Effector memory CD8-positive, alpha-beta T cell (primary cell): ENCODE results near the gene HOXB5.

Experiments used
- ATAC-seq: fragments of 150-1000 bp; cut with Tn5 transposase; replicated peaks from 2 replicates; pipeline ENCODE4 v1.10.0; 2021; ENCODE audit warnings: mild to moderate bottlenecking, moderate library complexity
- DNase-seq, 3 experiments: peaks; one replicate each; pipeline ENCODE4 v3.0.0; 2021
- H3K27ac Mint-ChIP-seq, 2 donors: one replicate each; pipeline ENCODE4 v1.8.0; 2022; ENCODE audit warnings: mild to moderate bottlenecking in 2 of 2, mixed read lengths in 2 of 2, moderate library complexity in 2 of 2
- H3K27me3 Mint-ChIP-seq, 2 donors: one replicate each; pipeline ENCODE4 v1.8.0; 2022; ENCODE audit warnings: mixed read lengths in 2 of 2
- H3K36me3 Mint-ChIP-seq: one replicate; pipeline ENCODE4 v1.8.0; 2022; ENCODE audit warnings: mild to moderate bottlenecking, moderate library complexity, mixed read lengths; ENCODE audit not compliant: insufficient read depth
- H3K4me1 Mint-ChIP-seq, 2 donors: one replicate each; pipeline ENCODE4 v1.8.0; 2022; ENCODE audit warnings: low read depth in 2 of 2, mixed read lengths in 2 of 2
- H3K4me3 Mint-ChIP-seq, 2 donors: one replicate each; pipeline ENCODE4 v1.8.0; 2022; ENCODE audit warnings: mild to moderate bottlenecking in 2 of 2, mixed read lengths in 2 of 2, moderate library complexity in 2 of 2
- H3K9me3 Mint-ChIP-seq, 2 donors: one replicate each; pipeline ENCODE4 v1.8.0; 2022; ENCODE audit warnings: mixed read lengths in 2 of 2

HOXB5 gene

DNA sequence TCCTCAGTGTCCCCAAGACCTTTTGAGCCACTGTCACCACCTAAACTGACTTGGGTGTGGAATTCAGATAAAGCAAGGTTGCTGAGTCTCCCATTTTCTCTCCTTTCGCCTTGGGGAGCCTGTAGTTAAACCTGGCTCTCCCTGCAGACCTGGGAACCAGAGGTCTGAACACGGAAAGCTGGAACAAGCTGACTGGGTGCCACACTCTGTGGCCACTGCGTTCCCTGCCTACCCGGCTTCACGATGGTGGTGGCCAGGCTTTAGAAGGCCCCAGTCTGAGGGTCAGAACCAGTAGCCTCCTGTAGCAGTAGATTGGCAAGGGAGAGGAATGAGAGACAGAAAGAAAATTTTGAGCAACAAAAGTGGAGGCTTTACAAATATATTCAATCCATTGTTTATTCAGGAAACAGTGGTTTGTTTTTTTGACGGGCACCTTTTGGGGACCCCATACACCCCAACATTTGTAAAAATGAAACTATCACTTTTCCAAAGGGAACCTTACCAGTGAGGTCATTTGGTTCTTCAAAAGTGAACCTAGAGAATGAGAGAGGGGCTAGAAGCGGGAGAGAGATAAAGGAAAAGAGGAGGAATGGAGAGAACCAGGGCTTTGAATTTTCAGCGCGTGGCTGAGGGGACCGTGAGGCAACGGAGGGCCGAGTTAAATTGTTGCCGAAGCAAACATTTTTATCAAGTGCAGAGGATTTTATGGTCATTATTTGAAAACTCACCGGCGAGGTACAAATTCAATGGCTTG, 23.3 kb upstream of the HOXB5 start:
- no peaks in the 10 kb centered on the region for H3K9me3 Mint-ChIP-seq
- H3K4me3 Mint-ChIP-seq: peak overlapping the region in 1 of 2 donors; percentile 44
- peaks cover 36% of the 10 kb centered on the region for H3K36me3 Mint-ChIP-seq
- peak overlapping the region in 1 of 2 donors; percentile 77 for H3K27ac Mint-ChIP-seq
- ATAC-seq (no peak), DNase-seq (no peak)
- peaks cover 31 to 37% of the 10 kb centered on the region in 2 donors for H3K4me1 Mint-ChIP-seq
- peaks cover 83 to 100% of the 10 kb centered on the region in 2 donors for H3K27me3 Mint-ChIP-seq

DNA sequence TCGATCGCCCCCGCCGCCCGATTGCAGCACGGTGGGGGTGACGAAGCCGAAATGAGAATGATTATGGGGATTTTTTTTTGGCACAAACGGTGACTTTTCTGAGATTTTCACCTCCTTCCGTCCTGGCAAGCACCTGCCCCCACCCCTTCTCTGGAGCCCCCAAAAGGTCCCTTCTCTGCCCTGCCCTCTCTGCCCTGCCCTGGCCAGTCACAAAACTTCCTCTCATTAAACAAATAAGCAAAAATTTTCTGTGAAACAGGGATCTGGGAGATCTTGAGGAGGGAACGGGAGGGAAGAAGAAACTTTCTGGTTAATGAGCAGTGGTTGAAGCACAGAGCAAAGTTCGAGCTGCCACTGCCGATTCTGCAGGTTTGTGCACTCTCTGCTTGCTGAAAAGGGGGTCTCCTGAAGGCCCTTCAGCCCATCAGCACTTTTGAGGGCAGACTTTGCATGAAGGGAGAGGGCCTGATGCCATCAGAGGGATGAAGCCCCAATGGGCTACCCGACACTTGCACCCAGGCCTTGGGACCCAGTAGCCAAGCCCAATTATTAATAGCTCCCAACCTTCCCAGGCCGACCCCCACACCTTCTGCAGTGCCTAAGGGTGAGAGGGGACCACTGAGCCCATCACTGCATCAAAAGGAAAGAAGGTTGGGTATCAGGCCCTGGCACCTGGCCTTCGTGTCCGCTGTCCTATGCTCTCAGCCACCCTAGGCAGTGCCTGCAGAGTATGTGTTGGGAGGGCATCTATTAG, 22.6 kb upstream of the HOXB5 start:
- Mint-ChIP-seq H3K27ac (no peak overlapping the region), H3K36me3 (peaks cover 36% of the 10 kb centered on the region), H3K9me3 (no peaks in the 10 kb centered on the region), H3K27me3 (peaks cover 83 to 100% of the 10 kb centered on the region in 2 donors), H3K4me1 (peaks cover 38 to 43% of the 10 kb centered on the region in 2 donors), H3K4me3 (no peak overlapping the region)
- no peak for DNase-seq
- ATAC-seq: no peak

DNA sequence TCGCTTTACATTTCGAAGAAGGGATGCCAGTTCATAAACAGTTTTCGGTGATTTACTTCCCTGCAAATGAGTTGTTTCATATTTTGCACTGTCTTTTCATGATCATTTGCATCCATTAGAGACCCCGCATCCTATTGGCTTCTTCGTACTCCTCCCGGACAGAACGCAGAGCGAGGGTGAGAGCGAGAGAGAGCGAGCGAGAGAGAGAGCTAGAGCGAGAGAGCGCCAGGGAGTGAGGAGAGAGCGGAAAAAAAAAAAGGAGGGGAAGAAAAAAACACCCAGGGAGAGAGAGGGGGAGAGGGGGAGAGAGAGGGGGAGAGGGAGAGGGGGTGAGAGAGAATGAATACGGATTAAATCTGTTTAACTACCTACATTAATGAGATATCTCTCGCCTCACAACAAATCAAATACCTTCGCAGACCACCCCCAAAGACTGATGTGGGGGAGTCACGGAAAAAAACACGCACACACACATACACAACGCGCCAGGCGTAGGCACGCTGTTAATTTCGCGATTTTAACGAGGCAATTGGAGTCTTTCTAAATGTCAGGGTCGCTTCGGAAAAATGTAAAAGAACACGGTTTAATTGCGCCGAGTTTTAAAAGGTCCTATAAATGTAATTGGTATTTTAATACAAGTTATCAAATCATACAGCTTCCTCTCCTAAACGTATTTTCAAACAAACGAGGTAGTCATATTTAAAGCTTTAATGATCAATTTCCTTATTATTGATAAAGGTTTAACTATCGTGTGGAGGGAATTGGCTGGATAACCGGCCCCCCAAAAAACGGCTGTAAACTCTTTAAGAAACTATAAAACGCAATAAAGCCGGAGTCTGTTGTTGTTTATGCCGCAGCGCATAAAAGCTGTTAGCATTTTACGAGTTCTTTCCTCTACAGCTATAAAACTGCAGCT, 21.7 kb upstream of the HOXB5 start, which contains the start of gene HOXB8:
TSS of gene HOXB8 (minus strand) at position 246 of the 916 bp plus-strand sequence. CDS start 588 bp downstream, outside the sequence.
- H3K27ac Mint-ChIP-seq: peak within 1 kb of the TSS in 1 of 2 donors; percentile 74
- H3K4me1 Mint-ChIP-seq: peaks cover 45 to 47% of the 10 kb centered on the region in 2 donors
- H3K4me3 Mint-ChIP-seq: peak within 1 kb of the TSS; percentile 98 to 99
- H3K27me3 Mint-ChIP-seq: peaks cover 79 to 98% of the 10 kb centered on the region in 2 donors
- peaks cover 40% of the 10 kb centered on the region for H3K36me3 Mint-ChIP-seq
- no peak for ATAC-seq
- DNase-seq: no peak
- no peaks in the 10 kb centered on the region for H3K9me3 Mint-ChIP-seq

DNA sequence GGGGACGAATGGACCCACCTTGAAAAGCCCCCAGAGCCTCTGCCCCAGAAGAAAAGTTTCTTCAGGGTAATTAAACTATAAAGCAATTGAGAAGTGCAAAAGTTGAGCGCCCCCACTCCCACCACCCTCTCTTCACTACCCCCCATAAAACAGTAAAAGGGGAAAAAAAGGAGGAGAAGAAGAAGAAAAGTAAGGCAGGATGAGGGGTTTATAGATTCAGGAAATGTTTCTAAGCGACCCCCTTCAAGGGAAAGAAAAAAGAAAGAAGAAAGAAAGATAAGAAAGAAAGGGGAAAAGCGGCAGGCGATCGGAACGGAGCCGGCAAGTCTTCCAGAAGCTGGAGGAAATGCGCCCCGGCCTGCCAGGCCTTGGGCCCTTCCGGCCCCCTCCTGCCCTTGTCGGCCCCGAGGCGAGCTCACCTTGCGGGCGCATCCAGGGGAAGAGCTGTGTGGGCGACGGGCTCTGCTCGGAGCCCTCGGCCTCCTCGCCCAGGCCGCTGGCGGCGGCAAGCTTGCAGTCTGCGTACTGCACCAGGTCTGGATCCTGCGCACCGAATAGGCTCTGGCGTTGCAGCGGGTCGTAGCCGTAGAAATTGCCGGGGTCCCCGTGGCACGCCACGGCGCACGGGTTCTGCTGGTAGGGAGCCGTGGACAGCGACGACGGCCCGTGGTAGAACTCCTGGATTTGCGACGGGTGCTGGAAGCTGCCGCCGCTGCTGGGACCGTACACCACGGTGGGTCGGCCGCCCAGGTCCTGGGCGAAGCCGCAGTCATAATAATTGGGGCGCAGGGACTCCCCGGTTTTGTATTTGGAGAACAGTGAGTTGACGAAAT, 20.5 kb upstream of the HOXB5 start:
- Mint-ChIP-seq H3K4me3 (peak overlapping the region; percentile 98 to 99), H3K36me3 (peaks cover 35% of the 10 kb centered on the region), H3K4me1 (peaks cover 45 to 46% of the 10 kb centered on the region in 2 donors), H3K27ac (peak overlapping the region in 1 of 2 donors; percentile 74), H3K27me3 (peaks cover 69 to 94% of the 10 kb centered on the region in 2 donors), H3K9me3 (no peaks in the 10 kb centered on the region)
- ATAC-seq (peak; percentile 22), DNase-seq (no peak)

DNA sequence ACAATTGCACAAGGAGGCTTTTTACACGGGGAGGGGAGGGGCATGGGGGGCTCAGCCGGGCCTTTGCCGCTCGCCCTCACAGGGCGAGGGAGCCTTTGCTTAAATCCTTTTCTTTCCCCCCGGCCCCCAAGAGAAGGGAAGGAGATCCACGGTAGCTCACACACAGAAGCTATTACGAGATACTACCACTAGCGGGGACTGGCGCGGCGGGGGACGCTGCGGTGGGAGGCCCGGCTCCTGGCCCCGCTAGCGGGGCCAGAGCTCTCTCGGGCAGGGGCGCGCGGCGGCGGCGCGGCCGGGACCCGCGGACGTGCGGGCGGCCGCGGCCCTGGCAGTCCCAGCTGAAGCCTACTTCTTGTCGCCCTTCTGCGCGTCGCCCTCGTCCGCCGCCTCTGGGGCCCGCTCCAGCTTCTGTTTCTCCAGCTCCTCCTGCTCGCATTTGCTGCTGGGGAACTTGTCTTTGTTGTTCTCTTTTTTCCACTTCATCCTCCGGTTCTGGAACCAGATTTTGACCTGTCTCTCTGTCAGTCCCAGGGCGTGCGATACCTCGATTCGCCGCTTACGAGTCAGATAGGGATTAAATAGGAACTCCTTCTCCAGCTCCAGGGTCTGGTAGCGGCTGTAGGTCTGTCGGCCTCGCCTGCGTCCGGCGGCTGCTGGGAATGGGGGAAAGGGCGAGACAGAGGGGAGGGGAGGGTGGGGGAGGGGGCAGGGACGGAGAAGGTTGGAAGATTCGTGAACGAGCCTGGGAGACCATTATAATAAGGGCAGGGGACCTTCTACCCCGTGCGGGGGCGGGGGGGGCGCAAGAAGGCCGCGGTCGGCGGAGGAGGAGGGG, 19.5 kb upstream of the HOXB5 start:
- ATAC-seq (peak; percentile 75), DNase-seq (peak in 1 of 3 experiments; percentile 43)
- H3K27me3 Mint-ChIP-seq: peaks cover 67 to 94% of the 10 kb centered on the region in 2 donors
- peak overlapping the region; percentile 98 to 99 for H3K4me3 Mint-ChIP-seq
- H3K4me1 Mint-ChIP-seq: peaks cover 39 to 45% of the 10 kb centered on the region in 2 donors
- H3K9me3 Mint-ChIP-seq: no peaks in the 10 kb centered on the region
- H3K36me3 Mint-ChIP-seq: peaks cover 29% of the 10 kb centered on the region
- H3K27ac Mint-ChIP-seq: peak overlapping the region; percentile 67 to 87

DNA sequence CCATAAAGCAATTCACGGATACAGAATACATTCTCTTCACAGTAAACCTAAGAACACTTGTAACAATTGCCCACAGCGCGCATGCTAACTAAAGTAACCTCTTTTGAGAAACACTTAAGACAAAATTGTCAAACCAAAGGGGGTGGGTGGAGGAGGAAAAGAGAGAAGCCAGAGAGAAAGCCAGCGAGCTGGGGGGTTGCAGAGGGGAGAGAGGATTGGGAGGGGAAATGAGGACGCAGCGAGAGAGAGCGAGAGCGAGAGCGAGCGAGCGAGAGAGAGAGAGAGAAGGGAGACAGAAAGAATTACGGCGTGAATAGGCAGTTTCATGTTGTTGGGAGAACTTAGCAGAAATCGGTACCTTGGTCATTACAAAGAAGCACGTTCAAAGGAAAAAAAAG, 18.9 kb upstream of the HOXB5 start:
- peaks cover 62 to 94% of the 10 kb centered on the region in 2 donors for H3K27me3 Mint-ChIP-seq
- DNase-seq: no peak
- H3K9me3 Mint-ChIP-seq: no peaks in the 10 kb centered on the region
- ATAC-seq: peak; percentile 13
- peak overlapping the region; percentile 98 to 99 for H3K4me3 Mint-ChIP-seq
- peak overlapping the region; percentile 67 to 87 for H3K27ac Mint-ChIP-seq
- peaks cover 28% of the 10 kb centered on the region for H3K36me3 Mint-ChIP-seq
- H3K4me1 Mint-ChIP-seq: peaks cover 41 to 44% of the 10 kb centered on the region in 2 donors

DNA sequence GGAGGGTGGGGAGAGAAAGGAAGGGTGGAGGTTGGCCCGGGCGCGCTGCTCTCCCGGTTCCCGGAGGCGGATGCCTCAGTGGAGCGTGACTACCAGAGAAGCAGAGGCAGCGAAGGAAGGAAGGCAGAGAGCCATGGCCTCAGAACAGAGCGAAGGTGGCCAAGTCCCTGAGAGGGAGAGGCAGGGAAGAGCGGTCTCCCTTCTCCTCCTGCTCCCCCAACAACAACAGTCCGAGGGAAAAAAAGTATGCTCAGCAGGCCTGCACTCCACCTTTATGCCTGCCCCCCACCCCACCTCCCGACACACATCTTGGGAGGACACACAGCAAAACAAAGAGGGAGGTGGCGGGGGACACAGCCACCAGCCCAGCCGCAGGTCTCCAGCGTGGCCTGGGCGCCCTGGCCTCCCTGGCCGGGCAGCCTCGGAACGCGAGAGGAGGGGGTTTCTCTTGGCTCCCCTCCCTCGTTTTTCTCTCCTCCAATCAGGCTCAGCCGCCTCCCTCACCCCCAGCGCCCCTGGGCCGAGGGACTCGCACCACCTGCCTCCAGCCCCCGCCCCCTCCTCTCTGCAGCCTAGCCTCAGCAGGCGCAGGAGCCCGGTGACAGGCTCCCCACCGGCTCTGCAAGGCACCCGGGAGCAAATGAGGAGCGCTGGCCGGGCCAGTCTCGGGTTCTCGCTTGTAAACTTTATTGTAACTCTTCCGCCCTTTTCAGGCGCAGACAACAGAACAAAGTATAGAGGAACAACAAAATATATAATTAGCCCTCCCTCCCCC, 18.3 kb upstream of the HOXB5 start:
- peaks cover 24% of the 10 kb centered on the region for H3K36me3 Mint-ChIP-seq
- H3K27me3 Mint-ChIP-seq: peaks cover 58 to 94% of the 10 kb centered on the region in 2 donors
- H3K4me3 Mint-ChIP-seq: peak overlapping the region; percentile 98 to 99
- no peak for DNase-seq
- H3K9me3 Mint-ChIP-seq: no peaks in the 10 kb centered on the region
- no peak for ATAC-seq
- peak overlapping the region; percentile 67 to 87 for H3K27ac Mint-ChIP-seq
- H3K4me1 Mint-ChIP-seq: peaks cover 37 to 38% of the 10 kb centered on the region in 2 donors

DNA sequence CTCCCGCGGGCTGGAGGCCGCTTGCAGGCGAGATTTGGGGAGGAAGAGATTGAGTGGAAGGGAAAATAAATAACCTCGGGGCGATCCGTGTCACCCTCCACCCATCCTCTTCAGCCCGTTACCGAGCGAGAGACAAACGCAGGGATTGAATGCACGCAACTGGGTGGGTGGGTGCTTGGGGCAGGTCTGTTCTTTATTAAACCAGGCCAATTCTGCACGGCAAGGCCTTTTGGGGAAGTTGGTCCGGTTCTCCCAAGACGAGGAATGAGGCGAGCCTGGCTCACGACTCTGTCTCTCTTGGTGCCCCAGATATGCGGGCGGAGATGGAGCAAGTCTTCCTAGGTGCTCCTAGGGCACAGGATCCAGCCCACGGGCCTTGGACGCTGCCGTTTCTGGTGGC, 17.6 kb upstream of the HOXB5 start:
- no peak for DNase-seq
- ATAC-seq: no peak
- no peaks in the 10 kb centered on the region for H3K9me3 Mint-ChIP-seq
- peaks cover 35 to 36% of the 10 kb centered on the region in 2 donors for H3K4me1 Mint-ChIP-seq
- peak overlapping the region; percentile 26 to 41 for H3K27ac Mint-ChIP-seq
- peaks cover 58 to 94% of the 10 kb centered on the region in 2 donors for H3K27me3 Mint-ChIP-seq
- H3K4me3 Mint-ChIP-seq: peak overlapping the region; percentile 98 to 99
- peaks cover 24% of the 10 kb centered on the region for H3K36me3 Mint-ChIP-seq

DNA sequence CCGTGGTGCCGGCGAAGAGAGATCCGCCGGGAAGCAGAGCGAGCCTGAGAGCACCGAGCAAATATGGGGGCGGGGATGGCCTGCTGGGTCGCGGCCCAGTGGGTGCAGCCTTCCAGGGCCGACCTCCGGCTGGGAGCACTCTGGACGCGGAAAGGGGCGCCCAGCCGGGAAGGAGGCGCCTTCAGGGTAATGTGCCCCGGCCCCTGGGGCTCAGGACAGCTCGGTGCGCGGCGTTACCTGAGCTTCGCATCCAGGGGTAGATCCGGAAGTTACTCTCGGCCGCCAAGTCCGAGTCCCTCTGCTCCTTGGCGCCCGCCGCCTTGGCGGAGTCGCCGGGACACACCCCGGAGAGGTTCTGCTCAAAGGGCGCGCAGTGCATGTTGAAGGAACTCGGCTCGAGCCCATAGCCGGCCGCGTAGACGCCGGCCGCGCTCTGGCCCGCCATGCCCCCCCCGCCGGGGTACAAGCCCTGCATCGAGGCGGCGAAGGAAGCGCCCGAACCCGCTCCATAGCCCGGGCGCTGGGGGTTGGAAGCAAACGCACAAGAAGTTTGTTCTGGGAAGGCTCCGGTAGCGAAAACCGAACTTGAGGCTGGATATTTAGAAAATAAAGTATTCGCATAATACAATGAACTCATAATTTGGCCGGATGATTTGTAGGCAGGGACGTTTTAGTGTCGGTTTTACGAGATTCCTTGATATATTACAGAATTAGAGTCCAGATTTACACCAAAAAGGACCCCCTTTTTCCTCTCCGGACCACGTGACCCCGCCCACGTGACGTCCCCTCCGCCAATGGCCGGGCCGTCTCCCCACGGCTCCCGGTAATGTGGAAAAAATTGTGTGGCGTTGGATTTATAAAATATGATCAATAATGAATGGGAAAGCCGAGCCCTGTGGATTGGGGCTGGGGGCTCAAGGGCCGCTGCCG, 17.0 kb upstream of the HOXB5 start, which contains the start of gene HOXB7:
TSS of gene HOXB7 (minus strand) at position 736 of the 930 bp plus-strand sequence. CDS start at position 637, 99 bp downstream.
- peak within 1 kb of the TSS; percentile 26 to 41 for H3K27ac Mint-ChIP-seq
- DNase-seq (peak in 2 of 3 experiments; percentile 42 to 59), ATAC-seq (peak; percentile 36)
- peaks cover 35 to 36% of the 10 kb centered on the region in 2 donors for H3K4me1 Mint-ChIP-seq
- H3K4me3 Mint-ChIP-seq: peak within 1 kb of the TSS; percentile 98 to 99
- peaks cover 24% of the 10 kb centered on the region for H3K36me3 Mint-ChIP-seq
- peaks cover 56 to 94% of the 10 kb centered on the region in 2 donors for H3K27me3 Mint-ChIP-seq
- H3K9me3 Mint-ChIP-seq: no peaks in the 10 kb centered on the region

DNA sequence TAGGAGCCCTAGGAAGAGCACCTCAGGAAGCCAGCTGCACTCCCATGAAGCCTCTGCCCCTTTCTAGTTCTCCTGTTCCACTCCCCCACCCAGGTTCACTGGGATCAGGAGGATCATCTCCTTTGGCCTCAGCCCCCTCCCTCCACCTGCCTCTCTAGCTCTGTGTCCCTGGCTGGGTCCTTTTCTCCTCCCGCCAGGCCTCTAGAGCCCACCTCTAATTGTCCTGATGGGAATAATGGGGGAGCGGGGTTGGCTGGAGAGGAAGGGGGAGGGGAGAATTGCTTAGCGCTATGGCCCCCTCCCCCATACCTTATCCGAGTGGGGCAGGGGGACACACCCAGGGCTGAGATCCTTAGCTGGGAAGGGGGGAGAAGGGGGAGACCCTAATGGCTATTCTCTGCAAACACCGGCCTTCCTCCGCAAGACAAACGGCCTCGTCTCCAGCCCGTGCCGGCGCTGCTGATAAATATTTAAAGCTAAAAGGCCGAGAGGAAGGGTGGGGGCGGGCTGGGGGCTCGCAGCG, 16.2 kb upstream of the HOXB5 start:
- Mint-ChIP-seq H3K9me3 (no peaks in the 10 kb centered on the region), H3K4me1 (peaks cover 36 to 37% of the 10 kb centered on the region in 2 donors), H3K36me3 (peaks cover 20% of the 10 kb centered on the region), H3K4me3 (peak overlapping the region; percentile 98 to 99), H3K27me3 (peaks cover 55 to 94% of the 10 kb centered on the region in 2 donors), H3K27ac (no peak overlapping the region)
- DNase-seq (no peak), ATAC-seq (no peak)
